HepG2 (cell line): ENCODE results near the gene ATG16L2. TPM values are rescaled to one million over a fixed set of nuclear protein-coding genes. Genes with fewer than 3 reads are reported as not detected.

Experiments used
- CREBL2 ChIP-seq: sonication (generic); formaldehyde crosslinking; IDR thresholded peaks from 2 replicates; pipeline ENCODE4 v1.8.1; 2023; ENCODE audit warnings: missing genetic modification reagents, mild to moderate bottlenecking, borderline replicate concordance
- DR1 ChIP-seq: sonication (generic); formaldehyde crosslinking; IDR thresholded peaks from 2 replicates; pipeline ENCODE4 v1.8.0; 2021; ENCODE audit warnings: mild to moderate bottlenecking, missing genetic modification reagents, inconsistent platforms
- EP300 ChIP-seq, 3 experiments: sonication (generic) in 1 of 3; formaldehyde crosslinking in 1 of 3; IDR thresholded peaks; 2 replicates each; pipeline versions ENCODE4 v1.5.1 to v1.6.1; 2011 to 2020; ENCODE audit warnings: low read depth in 2 of 3, low read length in 2 of 3, borderline replicate concordance in 1 of 3, improper control_type of control experiment in 1 of 3, mild to moderate bottlenecking in 1 of 3, missing genetic modification reagents in 1 of 3, moderate library complexity in 1 of 3
- GFI1 ChIP-seq: sonication (generic); formaldehyde crosslinking; IDR thresholded peaks from 2 replicates; pipeline ENCODE4 v1.5.0; 2020; ENCODE audit warnings: missing genetic modification reagents, mild to moderate bottlenecking, borderline replicate concordance
- HOXA3 ChIP-seq: sonication (generic); formaldehyde crosslinking; IDR thresholded peaks from 2 replicates; pipeline ENCODE4 v1.5.0; 2020; ENCODE audit warnings: missing genetic modification reagents
- KLF9 ChIP-seq: IDR thresholded peaks from 2 replicates; pipeline ENCODE4 v1.6.1; 2016; ENCODE audit warnings: low read depth
- LBX2 ChIP-seq: sonication (generic); formaldehyde crosslinking; IDR thresholded peaks from 2 replicates; pipeline ENCODE4 v1.5.0; 2020; ENCODE audit warnings: missing genetic modification reagents, mild to moderate bottlenecking, borderline replicate concordance
- MXD4 ChIP-seq: IDR thresholded peaks from 2 replicates; pipeline ENCODE4 v1.6.1; 2016; ENCODE audit warnings: mild to moderate bottlenecking, missing biosample characterization, missing genetic modification reagents
- NAIF1 ChIP-seq: sonication (generic); formaldehyde crosslinking; IDR thresholded peaks from 2 replicates; pipeline ENCODE4 v1.5.0; 2020; ENCODE audit warnings: mild to moderate bottlenecking, missing genetic modification reagents, borderline replicate concordance
- PHF20 ChIP-seq: sonication (generic); formaldehyde crosslinking; IDR thresholded peaks from 2 replicates; pipeline ENCODE4 v1.5.0; 2020; ENCODE audit warnings: mild to moderate bottlenecking, missing genetic modification reagents
- SRSF9 ChIP-seq: fragments of 200-400 bp; formaldehyde crosslinking; IDR thresholded peaks from 2 replicates; pipeline ENCODE4 v1.6.1; 2018; ENCODE audit warnings: borderline replicate concordance, mild to moderate bottlenecking, low read depth, low read length; ENCODE audit not compliant: insufficient read depth, poor library complexity, severe bottlenecking
- ZBTB1 ChIP-seq: sonication (generic); formaldehyde crosslinking; IDR thresholded peaks from 2 replicates; pipeline ENCODE4 v1.4.0; 2020; ENCODE audit warnings: missing genetic modification reagents, borderline replicate concordance
- ZHX1 ChIP-seq: sonication (generic); formaldehyde crosslinking; IDR thresholded peaks from 2 replicates; pipeline ENCODE4 v1.8.1; 2022; ENCODE audit warnings: low read depth, mild to moderate bottlenecking, missing genetic modification reagents
- ZNF142 ChIP-seq: sonication (generic); formaldehyde crosslinking; IDR thresholded peaks from 2 replicates; pipeline ENCODE4 v1.4.0; 2020; ENCODE audit warnings: missing genetic modification reagents
- ZNF235 ChIP-seq: sonication (generic); formaldehyde crosslinking; IDR thresholded peaks from 2 replicates; pipeline ENCODE4 v1.8.1; 2023; ENCODE audit warnings: mild to moderate bottlenecking, missing genetic modification reagents, borderline replicate concordance
- ZNF580 ChIP-seq: IDR thresholded peaks from 2 replicates; pipeline ENCODE4 v1.6.1; 2016; ENCODE audit warnings: low read depth, borderline replicate concordance
- ZNF768 ChIP-seq: sonication (generic); formaldehyde crosslinking; IDR thresholded peaks from 2 replicates; pipeline ENCODE4 v1.4.0; 2020; ENCODE audit warnings: missing genetic modification reagents
- polyA plus RNA-seq, 8 experiments: library from polyadenylated mRNA; depleted of rRNA in 3 of 8; stranded (reverse) in 7 of 8; unstranded in 1 of 8; fragments of >200 nt; fragmentation: Illumina TruSeq in 4 of 8; extraction: Trizol in 4 of 8; gene quantifications; 2 replicates each; pipeline versions ENCODE4 v1.2.1 to v1.2.3, GENCODE V29; 2011 to 2016; ENCODE audit warnings: low read depth in 4 of 8, missing spikeins in 1 of 8, mixed read lengths in 1 of 8; ENCODE audit not compliant: insufficient read depth in 1 of 8
- total RNA-seq, 5 experiments: library from RNA; depleted of rRNA; stranded (reverse); fragments of >200 nt; fragmentation: Illumina TruSeq; extraction: Trizol; gene quantifications; 2 replicates each; pipeline ENCODE4 v1.2.3, GENCODE V29; 2016; ENCODE audit warnings: low read depth in 1 of 5

Gene ATG16L2
- total and polyA plus RNA-seq, 2 of the 13 experiments (the other 11 are each of a cell fraction or from before 2014, with no cell fraction given): 6.2 to 14.8 TPM

- TF ChIP-seq ZHX1 (CRISPR knock-in tag) (peak; percentile 41; the same call in 1 of the 2 replicates), NAIF1 (CRISPR knock-in tag) (peak; percentile 40; the same call in 1 of the 2 replicates), HOXA3 (peak; percentile 31; the same call in 1 of the 2 replicates), DR1 (CRISPR knock-in tag) (0 out of 2 replicates have a peak, but pooled peaks have one; percentile 30), CREBL2 (CRISPR knock-in tag) (no peak; the same call in 1 of the 2 replicates), KLF9 (CRISPR knock-in tag) (no peak), SRSF9 (no peak), LBX2 (CRISPR knock-in tag) (peak; percentile 50; the same call in 1 of the 2 replicates), PHF20 (CRISPR knock-in tag) (peak; percentile 27; the same call in 1 of the 2 replicates), ZBTB1 (no peak), ZNF235 (CRISPR knock-in tag) (0 out of 2 replicates have a peak, but pooled peaks have one; percentile 9), MXD4 (CRISPR knock-in tag) (no peak), ZNF142 (CRISPR knock-in tag) (no peak), GFI1 (CRISPR knock-in tag) (no peak; the same call in none of the 2 replicates), EP300 (IDR thresholded peaks at IDR 0.05; ENCODE audit: low read depth in 2 of 2, low read length in 2 of 2) (0 out of 4 replicates have a peak, but pooled peaks of 1 of the 2 experiments have one; percentile 9), EP300 (CRISPR knock-in tag; IDR thresholded peaks at IDR 0.05; ENCODE audit: borderline replicate concordance) (no peak), ZNF768 (CRISPR knock-in tag) (peak; percentile 36; the same call in 1 of the 2 replicates), ZNF580 (CRISPR knock-in tag) (0 out of 2 replicates have a peak, but pooled peaks have one; percentile 42)
Observed at GRCh38 chr11:72814286-72815109, at the start of gene ATG16L2 (continued).
